GM23338 (cell line): ENCODE results near the gene ANKRD6. TPM values are rescaled to one million over a fixed set of nuclear protein-coding genes. Genes with fewer than 3 reads are reported as not detected.

ENCODE experiments used
- CREB1 ChIP-seq: fragments of 250-450 bp; sonication (Bioruptor Pico); IDR thresholded peaks from 2 replicates; pipeline ENCODE4 v1.5.0; 2020; ENCODE audit warnings: low read depth, mild to moderate bottlenecking, moderate library complexity
- CTCF ChIP-seq, 2 experiments: fragments of 200-600 bp in 1 of 2; sonication (generic) in 1 of 2; conservative IDR thresholded peaks; 2 replicates each; pipeline versions ENCODE4 v1.5.1 to v1.6.1; 2016 to 2017; ENCODE audit warnings: antibody characterized with exemption in 2 of 2, low read depth in 2 of 2, mild to moderate bottlenecking in 2 of 2, moderate library complexity in 1 of 2
- ETS1 ChIP-seq: IDR thresholded peaks from 2 replicates; pipeline ENCODE4 v1.6.1; 2016; ENCODE audit warnings: antibody characterized with exemption
- EZH2 ChIP-seq: fragments of 200-600 bp; sonication (generic); IDR thresholded peaks from one replicate; pipeline ENCODE4 v1.8.0; 2017; ENCODE audit warnings: antibody characterized with exemption, mild to moderate bottlenecking, low read depth; ENCODE audit not compliant: unreplicated experiment
- JUNB ChIP-seq: IDR thresholded peaks from one replicate; pipeline ENCODE4 v1.6.1; 2016; ENCODE audit warnings: antibody characterized with exemption; ENCODE audit not compliant: unreplicated experiment
- NANOG ChIP-seq: IDR thresholded peaks from 2 replicates; pipeline ENCODE4 v1.6.1; 2016; ENCODE audit warnings: antibody characterized with exemption, borderline replicate concordance
- POLR2AphosphoS5 ChIP-seq: IDR thresholded peaks from 2 replicates; pipeline ENCODE4 v1.6.1; 2016; ENCODE audit warnings: antibody characterized with exemption, low read depth
- STAT1 ChIP-seq: IDR thresholded peaks from one replicate; pipeline ENCODE4 v1.6.1; 2016; ENCODE audit warnings: antibody characterized with exemption; ENCODE audit not compliant: unreplicated experiment
- ZNF331 ChIP-seq: fragments of 250-450 bp; sonication (Bioruptor Pico); IDR thresholded peaks from 2 replicates; pipeline ENCODE4 v1.5.0; 2020; ENCODE audit warnings: low read depth, mild to moderate bottlenecking, moderate library complexity
- ZNF462 ChIP-seq: fragments of 250-450 bp; sonication (Bioruptor Pico); IDR thresholded peaks from 2 replicates; pipeline ENCODE4 v1.5.0; 2020; ENCODE audit warnings: mild to moderate bottlenecking, moderate library complexity
- polyA plus RNA-seq: library from polyadenylated mRNA; unstranded; fragments of >200 nt; fragmentation: Nextera tagmentation; extraction: Ambion mirVana; gene quantifications from 2 replicates; pipeline ENCODE4 v1.2.1, GENCODE V29; 2016
- total RNA-seq: library from RNA; depleted of rRNA; stranded (reverse); fragments of >200 nt; shearing (Covaris generic); gene quantifications from 2 replicates; pipeline ENCODE4 v1.2.3, GENCODE V29; 2014

ANKRD6 gene
- total and polyA plus RNA-seq, 2 experiments from 2014 or later, result 3.2 to 9.2 TPM

- TF ChIP-seq ZNF462 (CRISPR knock-in tag) (no peak), JUNB (no peak), POLR2AphosphoS5 (no peak), CTCF (conservative IDR thresholded peaks at IDR 0.05; ENCODE audit: low read depth in 2 of 2) (no peak), STAT1 (no peak), EZH2 (no peak), CREB1 (CRISPR knock-in tag) (no peak), ETS1 (no peak), ZNF331 (CRISPR knock-in tag) (no peak), NANOG (no peak)
These were observed 94.7 kb downstream of the ANKRD6 start (continued) for GRCh38 chr6:89527634-89528033.
